ENCODE results near the gene AGER.

The AGER gene

DNA sequence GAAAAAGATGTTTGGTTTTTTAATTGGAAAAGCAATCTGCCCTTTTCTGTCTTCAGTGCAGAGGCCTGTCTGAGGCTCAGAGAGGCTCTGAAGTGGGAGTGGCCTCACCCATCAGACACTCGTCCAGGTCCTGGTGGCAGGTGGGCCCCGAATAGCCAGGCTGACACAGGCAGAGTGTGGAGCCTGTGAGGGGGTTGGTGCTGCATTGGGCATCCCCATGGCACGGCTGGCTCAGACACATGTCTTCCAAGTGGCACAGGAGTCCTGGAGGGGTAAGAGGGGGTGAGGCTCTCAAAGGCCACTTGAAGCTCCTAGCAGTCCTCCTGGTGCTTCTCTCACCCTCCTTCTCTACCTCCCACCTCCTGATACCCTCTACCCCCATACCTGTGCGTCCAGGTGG is 36.0 kb upstream of the AGER start:
- TF ChIP-seq, protein P1, sequence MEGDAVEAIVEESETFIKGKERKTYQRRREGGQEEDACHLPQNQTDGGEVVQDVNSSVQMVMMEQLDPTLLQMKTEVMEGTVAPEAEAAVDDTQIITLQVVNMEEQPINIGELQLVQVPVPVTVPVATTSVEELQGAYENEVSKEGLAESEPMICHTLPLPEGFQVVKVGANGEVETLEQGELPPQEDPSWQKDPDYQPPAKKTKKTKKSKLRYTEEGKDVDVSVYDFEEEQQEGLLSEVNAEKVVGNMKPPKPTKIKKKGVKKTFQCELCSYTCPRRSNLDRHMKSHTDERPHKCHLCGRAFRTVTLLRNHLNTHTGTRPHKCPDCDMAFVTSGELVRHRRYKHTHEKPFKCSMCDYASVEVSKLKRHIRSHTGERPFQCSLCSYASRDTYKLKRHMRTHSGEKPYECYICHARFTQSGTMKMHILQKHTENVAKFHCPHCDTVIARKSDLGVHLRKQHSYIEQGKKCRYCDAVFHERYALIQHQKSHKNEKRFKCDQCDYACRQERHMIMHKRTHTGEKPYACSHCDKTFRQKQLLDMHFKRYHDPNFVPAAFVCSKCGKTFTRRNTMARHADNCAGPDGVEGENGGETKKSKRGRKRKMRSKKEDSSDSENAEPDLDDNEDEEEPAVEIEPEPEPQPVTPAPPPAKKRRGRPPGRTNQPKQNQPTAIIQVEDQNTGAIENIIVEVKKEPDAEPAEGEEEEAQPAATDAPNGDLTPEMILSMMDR (IDR thresholded peaks at IDR 0.05): no peak
- peaks cover 7% of the 10 kb centered on the region for H3K4me1 Mint-ChIP-seq
- no peak for DNase-seq
- no peaks in the 10 kb centered on the region for H3K36me3 Mint-ChIP-seq (ENCODE audit: low read depth)
- no peak overlapping the region for H3K4me3 Mint-ChIP-seq
- H3K9me3 Mint-ChIP-seq: no peaks in the 10 kb centered on the region
- H3K27ac Mint-ChIP-seq: no peak overlapping the region
- H3K27me3 Mint-ChIP-seq (ENCODE audit: low read depth, poor library complexity): peaks cover 19% of the 10 kb centered on the region

DNA sequence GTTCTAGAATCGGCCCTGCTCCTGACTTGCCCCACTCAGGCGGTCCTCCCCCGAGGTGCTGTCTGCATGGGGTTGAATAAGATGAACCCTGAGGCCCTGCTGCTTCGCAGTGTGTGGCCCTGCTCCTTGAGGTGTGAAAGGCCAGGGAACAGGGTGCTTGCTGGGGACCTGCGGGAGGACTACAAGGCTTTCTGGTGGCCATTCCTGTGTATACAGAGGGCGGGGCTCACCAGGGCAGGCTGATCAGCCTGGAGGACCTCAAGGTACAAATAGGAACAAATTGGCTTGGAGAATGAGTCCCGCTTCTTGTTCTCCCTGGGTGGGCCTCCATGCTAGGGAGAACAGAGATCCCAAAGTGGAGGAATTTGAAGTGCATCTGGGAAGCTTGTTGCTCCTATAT is 34.1 kb upstream of the AGER start:
- Mint-ChIP-seq H3K9me3 (no peaks in the 10 kb centered on the region), H3K36me3 (ENCODE audit: low read depth) (no peaks in the 10 kb centered on the region), H3K27ac (no peak overlapping the region), H3K27me3 (ENCODE audit: low read depth, poor library complexity) (peaks cover 8% of the 10 kb centered on the region), H3K4me3 (no peak overlapping the region), H3K4me1 (no peaks in the 10 kb centered on the region)
- DNase-seq: no peak
- TF ChIP-seq, protein P1 (IDR thresholded peaks at IDR 0.05): no peak

DNA sequence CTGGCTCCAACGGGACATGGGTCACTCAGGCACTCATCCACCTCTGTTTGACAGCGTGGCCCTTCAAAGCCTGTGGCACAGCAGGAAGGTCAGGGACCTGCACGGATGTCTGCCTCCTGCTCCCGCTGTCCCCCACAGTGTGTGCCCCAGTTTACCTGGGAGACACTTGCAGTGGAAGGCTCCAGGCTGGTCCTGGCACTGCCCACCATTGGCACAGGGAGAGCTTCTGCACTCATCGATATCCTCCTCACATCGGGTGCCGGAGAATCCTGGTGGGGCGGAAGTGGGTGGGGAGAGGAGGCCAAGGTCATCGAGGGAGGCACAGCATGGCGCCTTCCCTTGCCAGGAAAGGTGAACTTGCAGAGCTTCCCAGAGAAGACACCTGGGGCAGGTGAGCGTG is 32.9 kb upstream of the AGER start:
- no peaks in the 10 kb centered on the region for H3K36me3 Mint-ChIP-seq (ENCODE audit: low read depth)

DNA sequence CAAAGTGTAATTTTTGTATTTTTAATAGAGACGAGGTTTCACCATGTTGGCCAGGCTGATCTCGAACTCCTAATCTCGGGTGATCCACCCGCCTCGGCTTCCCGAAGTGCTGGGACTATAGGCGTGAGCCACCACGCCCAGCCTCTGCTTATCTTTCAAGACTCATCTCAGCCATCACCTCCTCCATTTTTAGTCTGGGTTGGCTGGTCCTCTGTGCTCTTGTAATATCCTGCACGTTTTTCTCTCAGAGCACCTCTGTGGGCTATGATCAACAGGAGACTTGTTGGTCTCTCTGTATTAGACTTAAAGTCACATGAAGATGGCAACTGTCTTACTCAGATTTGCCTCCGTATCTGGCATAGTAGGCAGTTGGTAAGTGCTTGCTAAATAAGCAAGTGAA is 32.2 kb upstream of the AGER start:
- H3K4me1 Mint-ChIP-seq: no peaks in the 10 kb centered on the region
- no peak overlapping the region for H3K4me3 Mint-ChIP-seq
- no peaks in the 10 kb centered on the region for H3K9me3 Mint-ChIP-seq
- H3K36me3 Mint-ChIP-seq (ENCODE audit: low read depth): no peaks in the 10 kb centered on the region
- TF ChIP-seq, protein P1 (IDR thresholded peaks at IDR 0.05): no peak
- H3K27me3 Mint-ChIP-seq (ENCODE audit: low read depth, poor library complexity): peaks cover 11% of the 10 kb centered on the region
- DNase-seq: no peak
- H3K27ac Mint-ChIP-seq: no peak overlapping the region

More for the DNA sequence above, 32.9 kb upstream of the AGER start:
- Mint-ChIP-seq H3K4me3 (no peak overlapping the region), H3K27ac (no peak overlapping the region), H3K4me1 (no peaks in the 10 kb centered on the region), H3K9me3 (no peaks in the 10 kb centered on the region), H3K27me3 (ENCODE audit: low read depth, poor library complexity) (peaks cover 10% of the 10 kb centered on the region)
- TF ChIP-seq, protein P1 (IDR thresholded peaks at IDR 0.05): no peak
- no peak for DNase-seq

DNA sequence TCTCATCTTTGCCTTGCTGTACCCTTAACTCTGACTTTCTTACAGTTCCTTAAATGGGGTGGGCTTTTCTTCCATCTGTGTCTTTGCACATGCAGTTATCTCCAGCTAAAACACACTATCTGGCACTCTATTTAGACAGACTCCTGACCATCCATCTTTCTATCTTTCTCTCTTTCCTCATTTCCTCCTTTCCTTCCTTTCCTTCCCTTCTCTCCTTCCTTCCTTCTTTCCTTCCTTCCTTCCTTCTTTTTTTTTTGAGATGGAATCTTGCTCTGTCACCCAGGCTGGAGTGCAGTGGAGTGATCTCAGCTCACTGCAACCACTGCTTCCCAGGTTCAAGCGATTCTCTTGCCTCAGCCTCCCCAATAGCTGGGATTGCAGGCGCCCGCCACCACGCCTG is 31.6 kb upstream of the AGER start:
- TF ChIP-seq, protein P1 (IDR thresholded peaks at IDR 0.05): no peak
- Mint-ChIP-seq H3K36me3 (ENCODE audit: low read depth) (no peaks in the 10 kb centered on the region), H3K27ac (peak overlapping the region; percentile 47), H3K4me1 (no peaks in the 10 kb centered on the region), H3K9me3 (no peaks in the 10 kb centered on the region), H3K27me3 (ENCODE audit: low read depth, poor library complexity) (peaks cover 9% of the 10 kb centered on the region), H3K4me3 (no peak overlapping the region)
- DNase-seq: no peak

DNA sequence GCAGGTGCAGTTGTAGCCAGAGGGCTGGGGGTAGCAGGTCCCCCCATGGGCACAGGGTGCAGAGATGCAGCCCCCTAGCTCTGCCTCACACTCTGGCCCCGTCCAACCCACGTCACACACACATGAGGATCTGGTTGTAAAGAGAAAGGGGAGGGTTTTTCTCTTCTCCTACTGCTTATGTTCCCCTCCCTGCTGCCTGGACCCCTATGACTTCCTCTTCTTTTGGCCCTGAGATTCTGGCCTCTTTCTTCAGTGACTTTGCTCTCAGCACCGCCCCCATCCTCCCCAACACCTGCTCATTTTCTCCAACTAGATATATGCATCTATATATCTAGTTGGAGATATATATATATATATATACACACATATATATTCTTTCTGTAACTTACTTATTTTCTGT is 30.1 kb upstream of the AGER start:
- H3K27me3 Mint-ChIP-seq (ENCODE audit: low read depth, poor library complexity): peaks cover 10% of the 10 kb centered on the region
- H3K9me3 Mint-ChIP-seq: no peaks in the 10 kb centered on the region
- TF ChIP-seq, protein P1 (IDR thresholded peaks at IDR 0.05): no peak
- H3K27ac Mint-ChIP-seq: no peak overlapping the region
- no peaks in the 10 kb centered on the region for H3K4me1 Mint-ChIP-seq
- no peak for DNase-seq
- no peak overlapping the region for H3K4me3 Mint-ChIP-seq
- no peaks in the 10 kb centered on the region for H3K36me3 Mint-ChIP-seq (ENCODE audit: low read depth)
